Fibroblast of villous mesenchyme (primary cell): ENCODE results near the gene XRCC6. TPM values are rescaled to one million over a fixed set of nuclear protein-coding genes. Genes with fewer than 3 reads are reported as not detected.
"Not testable (repeated sequence)": the region's sequence is repeated elsewhere in the genome, so short reads cannot be mapped to it uniquely, and the experiment has no call there.

Source experiments
- DNase-seq: peaks from one replicate; pipeline ENCODE4 v3.0.0-alpha.2; 2010; ENCODE audit warnings: low read depth
- H3K4me3 ChIP-seq: 2 replicates; pipeline ENCODE4 v1.5.1; 2011; ENCODE audit warnings: low read depth, mild to moderate bottlenecking, low read length
- total RNA-seq: library from RNA; depleted of rRNA; stranded (reverse); fragments of >200 nt; gene quantifications from 2 replicates; pipeline ENCODE4 v1.2.3, GENCODE V29; 2012
- TF ChIP-seq, protein P1 (sequence below): IDR thresholded peaks from 2 replicates; pipeline ENCODE4 v1.5.1; 2012; ENCODE audit warnings: low read depth, mild to moderate bottlenecking, low read length; ENCODE audit not compliant: insufficient read depth

XRCC6 gene
- total RNA-seq, 1 donor: 350 TPM

DNA sequence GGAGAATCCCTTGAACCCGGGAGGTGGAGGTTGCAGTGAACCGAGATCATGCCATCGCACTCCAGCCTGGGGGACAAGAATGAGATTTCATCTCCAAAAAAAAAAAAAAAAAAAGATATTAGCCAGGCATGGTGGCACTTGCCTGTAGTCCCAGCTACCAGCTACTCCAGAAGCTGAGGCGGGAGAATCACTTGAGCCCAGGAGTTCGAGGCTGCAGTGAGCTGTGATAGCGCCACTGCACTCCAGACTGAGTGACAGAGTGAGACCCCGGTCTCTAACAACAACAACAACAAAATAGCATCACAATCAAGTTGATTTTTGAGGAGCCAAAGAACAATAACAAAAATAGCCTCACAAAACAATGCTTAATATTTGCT lies 33.8 kb upstream of the XRCC6 start:
- H3K4me3 ChIP-seq: no peak overlapping the region
- TF ChIP-seq, protein P1, sequence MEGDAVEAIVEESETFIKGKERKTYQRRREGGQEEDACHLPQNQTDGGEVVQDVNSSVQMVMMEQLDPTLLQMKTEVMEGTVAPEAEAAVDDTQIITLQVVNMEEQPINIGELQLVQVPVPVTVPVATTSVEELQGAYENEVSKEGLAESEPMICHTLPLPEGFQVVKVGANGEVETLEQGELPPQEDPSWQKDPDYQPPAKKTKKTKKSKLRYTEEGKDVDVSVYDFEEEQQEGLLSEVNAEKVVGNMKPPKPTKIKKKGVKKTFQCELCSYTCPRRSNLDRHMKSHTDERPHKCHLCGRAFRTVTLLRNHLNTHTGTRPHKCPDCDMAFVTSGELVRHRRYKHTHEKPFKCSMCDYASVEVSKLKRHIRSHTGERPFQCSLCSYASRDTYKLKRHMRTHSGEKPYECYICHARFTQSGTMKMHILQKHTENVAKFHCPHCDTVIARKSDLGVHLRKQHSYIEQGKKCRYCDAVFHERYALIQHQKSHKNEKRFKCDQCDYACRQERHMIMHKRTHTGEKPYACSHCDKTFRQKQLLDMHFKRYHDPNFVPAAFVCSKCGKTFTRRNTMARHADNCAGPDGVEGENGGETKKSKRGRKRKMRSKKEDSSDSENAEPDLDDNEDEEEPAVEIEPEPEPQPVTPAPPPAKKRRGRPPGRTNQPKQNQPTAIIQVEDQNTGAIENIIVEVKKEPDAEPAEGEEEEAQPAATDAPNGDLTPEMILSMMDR: no peak
- no peak for DNase-seq

DNA sequence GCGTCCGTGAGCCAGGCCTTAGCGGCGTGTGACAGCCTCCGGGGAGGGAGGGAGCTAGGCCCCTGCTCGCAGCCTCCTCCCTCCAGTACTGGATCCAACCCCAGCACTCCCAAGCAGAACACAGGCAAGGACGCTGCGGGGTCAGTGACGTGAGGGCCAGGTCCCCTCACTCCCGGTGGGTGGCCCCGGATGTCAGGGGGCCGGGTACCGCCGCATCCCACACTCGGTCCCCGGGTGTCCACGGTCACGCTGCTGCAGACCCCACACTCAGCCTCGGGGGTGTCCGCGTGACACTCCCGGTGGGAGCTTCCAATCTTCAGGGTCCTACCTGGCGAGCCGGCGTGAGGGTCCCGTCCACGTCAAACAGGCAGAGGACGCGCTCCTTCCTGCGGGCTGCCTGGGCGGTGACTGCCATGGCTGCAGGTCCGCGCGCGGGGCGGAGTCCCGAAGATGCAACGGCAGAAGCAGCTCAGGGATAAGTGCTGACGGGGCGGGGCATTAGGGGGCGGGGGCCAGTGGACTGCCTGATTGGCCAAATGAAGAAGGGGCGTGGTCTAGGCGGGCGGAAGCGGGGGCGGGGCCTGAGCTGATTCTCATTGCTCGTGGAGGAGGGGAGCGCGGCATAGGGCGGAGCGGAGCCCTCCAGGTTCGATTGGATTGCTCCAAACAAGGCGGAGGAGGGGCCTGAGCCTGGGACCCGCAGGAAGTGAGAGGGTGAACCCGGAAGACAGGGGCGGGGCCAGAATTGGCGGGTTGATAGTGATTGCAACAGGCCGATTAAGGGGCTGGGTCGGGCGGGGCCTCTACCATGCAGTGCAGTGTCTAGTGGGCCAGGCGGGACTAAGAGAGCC lies 31.5 kb upstream of the XRCC6 start, which contains the start of gene PMM1:
TSS of gene PMM1 (minus strand) at position 450 of the 851 bp plus-strand sequence. CDS start at position 415, 35 bp downstream.
- DNase-seq: peak; percentile 100
- TF ChIP-seq, protein P1: no peak
- peak within 1 kb of the TSS; percentile 93 for H3K4me3 ChIP-seq

DNA sequence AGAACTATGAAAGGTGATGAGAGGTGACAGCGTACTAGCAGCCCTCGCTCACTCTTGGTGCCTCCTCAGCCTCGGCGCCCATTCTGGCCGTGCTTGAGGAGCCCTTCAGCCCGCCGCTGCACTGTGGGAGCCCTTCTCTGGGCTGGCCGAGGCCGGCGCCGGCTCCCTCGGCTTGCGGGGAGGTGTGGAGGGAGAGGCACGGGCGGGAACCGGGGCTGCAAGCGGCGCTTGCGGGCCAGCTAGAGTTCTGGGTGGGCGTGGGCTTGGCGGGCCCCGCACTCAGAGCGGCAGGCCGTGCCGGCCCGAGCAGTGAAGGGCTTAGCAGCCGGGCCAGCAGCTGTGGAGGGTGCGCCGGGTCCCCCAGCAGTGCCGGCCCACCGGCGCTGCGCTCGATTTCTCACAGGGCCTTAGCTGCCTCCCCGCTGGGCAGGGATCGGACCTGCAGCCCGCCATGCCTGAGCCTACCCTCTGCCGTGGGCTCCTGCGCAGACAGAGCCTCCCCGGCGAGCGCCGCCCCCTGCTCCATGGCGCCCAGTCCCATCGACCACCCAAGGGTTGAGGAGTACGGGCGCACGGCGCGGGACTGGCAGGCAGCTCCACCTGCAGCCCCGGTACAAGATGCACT lies 27.6 kb upstream of the XRCC6 start:
- not testable (repeated sequence) for H3K4me3 ChIP-seq, DNase-seq

DNA sequence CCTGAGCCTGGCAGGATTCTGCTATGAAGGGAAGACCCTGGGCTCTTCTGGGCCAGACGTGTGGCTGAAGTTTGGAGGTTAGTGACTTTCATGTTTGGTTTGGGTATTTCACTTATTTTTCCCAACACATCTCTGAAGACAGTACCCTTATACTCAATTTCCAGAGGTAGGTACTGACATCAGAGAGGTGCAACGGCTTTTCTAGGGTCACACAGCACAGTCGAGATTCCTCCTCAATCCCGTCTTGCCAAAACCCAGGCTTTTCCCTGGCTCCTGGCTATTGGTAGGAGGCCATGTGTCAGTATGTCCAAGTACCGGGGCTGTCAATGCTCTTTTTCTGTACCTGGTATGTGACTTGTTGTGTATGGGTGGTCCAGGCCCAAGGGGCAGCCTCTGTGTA lies 25.4 kb upstream of the XRCC6 start:
- DNase-seq: no peak
- TF ChIP-seq, protein P1: no peak

DNA sequence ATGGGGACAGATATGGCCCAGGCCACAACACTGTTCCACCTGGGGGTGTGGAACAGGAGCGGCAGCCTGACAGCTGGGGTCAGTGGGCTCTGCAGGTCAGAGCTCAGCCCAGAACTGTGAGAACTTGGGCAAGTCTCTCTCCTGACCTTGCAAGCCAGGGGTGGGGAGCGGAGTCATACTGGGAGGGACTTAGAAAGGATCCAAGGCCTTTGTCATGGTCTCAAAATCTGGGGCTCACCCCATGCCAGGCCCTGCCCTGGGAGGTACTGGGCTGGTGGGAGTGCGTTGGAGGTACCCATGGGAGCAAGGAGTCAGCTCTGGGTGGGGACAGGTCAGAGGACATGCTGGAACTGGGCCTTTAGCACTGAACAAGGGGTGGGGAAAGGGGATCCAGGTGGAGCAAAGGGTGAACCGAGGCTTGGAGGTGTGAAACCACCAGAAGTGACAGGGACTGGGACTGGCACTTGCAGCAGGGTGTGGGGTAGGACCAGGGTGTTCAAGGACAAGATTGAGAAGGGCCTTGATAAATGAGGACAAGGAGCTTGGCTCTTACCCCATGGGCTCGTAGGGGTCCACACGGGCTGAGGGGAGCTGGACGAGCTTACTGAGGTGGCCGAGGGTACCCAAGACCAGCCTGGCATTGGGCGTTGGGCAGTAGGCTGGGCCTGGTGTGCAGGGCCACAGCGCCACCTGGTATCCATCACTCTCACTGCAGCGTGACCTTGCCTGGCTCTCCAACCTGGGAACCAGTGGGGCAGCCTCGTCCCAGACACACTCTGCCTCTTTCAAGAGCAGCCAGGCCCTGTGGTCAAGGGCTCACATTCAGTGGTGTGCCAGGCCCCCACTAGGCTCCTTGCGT lies 24.1 kb upstream of the XRCC6 start:
- H3K4me3 ChIP-seq: no peak overlapping the region
- TF ChIP-seq, protein P1: peak; percentile 82
- peak; percentile 62 for DNase-seq

More for the DNA sequence above, 25.4 kb upstream of the XRCC6 start:
- H3K4me3 ChIP-seq: no peak overlapping the region

DNA sequence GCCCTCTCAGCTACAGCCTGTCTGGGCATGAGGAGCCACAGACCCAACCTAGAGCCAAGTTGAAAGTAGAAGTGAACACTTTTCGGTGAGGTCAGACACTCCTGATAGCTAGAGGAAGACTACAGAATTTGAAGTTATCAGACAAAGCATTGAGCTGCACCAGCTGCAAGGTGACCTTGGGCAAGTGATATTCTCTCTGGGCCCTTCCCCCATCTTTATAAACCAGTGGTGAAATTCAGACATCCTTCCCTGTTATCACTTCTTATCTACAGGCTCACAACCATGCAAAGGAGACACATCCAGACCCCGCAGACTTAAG lies 23.5 kb upstream of the XRCC6 start:
- DNase-seq: no peak

More for the DNA sequence above, 23.5 kb upstream of the XRCC6 start:
- TF ChIP-seq, protein P1: no peak
- no peak overlapping the region for H3K4me3 ChIP-seq
